Liver (tissue), 9 donors: ENCODE results near the gene FUT2. TPM values are rescaled to one million over a fixed set of nuclear protein-coding genes. Genes with fewer than 3 reads are reported as not detected.
A peak's percentile ranks its signal among the peaks of the same experiment; 100 is the strongest.

Experiments used
- DNase-seq: peaks from one replicate; pipeline ENCODE4 v3.0.0-alpha.2; 2017; ENCODE audit warnings: low spot score
- H3K27ac ChIP-seq, 2 donors: one replicate each; pipeline ENCODE4 v1.7.0; 2013; ENCODE audit warnings: inconsistent platforms in 2 of 2, low read length in 2 of 2, control low read depth in 1 of 2, low read depth in 1 of 2, mild to moderate bottlenecking in 1 of 2
- H3K27me3 ChIP-seq, 4 donors: one replicate each; pipeline versions ENCODE4 v1.6.1 to v1.7.0; 2013; ENCODE audit warnings: low read length in 3 of 4, inconsistent platforms in 1 of 4, mild to moderate bottlenecking in 1 of 4, moderate library complexity in 1 of 4; ENCODE audit not compliant: control insufficient read depth in 4 of 4, insufficient read depth in 4 of 4
- H3K36me3 ChIP-seq, 4 donors: one replicate each; pipeline versions ENCODE4 v1.6.1 to v1.7.0; 2013; ENCODE audit warnings: low read length in 3 of 4, mild to moderate bottlenecking in 3 of 4, low read depth in 1 of 4, moderate library complexity in 1 of 4; ENCODE audit not compliant: control insufficient read depth in 4 of 4, insufficient read depth in 3 of 4
- H3K4me1 ChIP-seq, 4 donors: one replicate each; pipeline versions ENCODE4 v1.6.1 to v1.7.0; 2013; ENCODE audit warnings: low read length in 3 of 4, mild to moderate bottlenecking in 3 of 4, moderate library complexity in 1 of 4; ENCODE audit not compliant: control insufficient read depth in 4 of 4, insufficient read depth in 4 of 4
- H3K4me3 ChIP-seq, 3 donors: one replicate each; pipeline versions ENCODE4 v1.6.1 to v1.7.0; 2013; ENCODE audit warnings: low read length in 3 of 3, control low read depth in 1 of 3, low read depth in 1 of 3, mild to moderate bottlenecking in 1 of 3
- H3K9ac ChIP-seq, 2 donors: one replicate each; pipeline ENCODE4 v1.7.0; 2013; ENCODE audit warnings: low read length in 2 of 2, mild to moderate bottlenecking in 2 of 2, moderate library complexity in 2 of 2, control low read depth in 1 of 2, low read depth in 1 of 2
- H3K9me3 ChIP-seq, 4 donors: one replicate each; pipeline versions ENCODE4 v1.6.1 to v1.7.0; 2013; ENCODE audit warnings: low read length in 3 of 4; ENCODE audit not compliant: control insufficient read depth in 4 of 4
- CTCF ChIP-seq: fragments of 150-350 bp; IDR thresholded peaks from 2 replicates; pipeline ENCODE4 v1.5.1; 2017; ENCODE audit warnings: improper control_type of control experiment, low read depth, low read length; ENCODE audit not compliant: missing input control
- EGR1 ChIP-seq, 2 donors: IDR thresholded peaks; 2 replicates each; pipeline ENCODE4 v1.6.1; 2016 to 2018; ENCODE audit warnings: antibody characterized with exemption in 2 of 2, low read depth in 2 of 2
- FOXA1 ChIP-seq: IDR thresholded peaks from 2 replicates; pipeline ENCODE4 v1.6.1; 2016; ENCODE audit warnings: antibody characterized with exemption
- FOXA2 ChIP-seq: IDR thresholded peaks from 2 replicates; pipeline ENCODE4 v1.6.1; 2016; ENCODE audit warnings: antibody characterized with exemption
- GABPA ChIP-seq, 2 donors: IDR thresholded peaks in 1 of 2; conservative IDR thresholded peaks in 1 of 2; 2 replicates each; pipeline ENCODE4 v1.6.1; 2016; ENCODE audit warnings: antibody characterized with exemption in 2 of 2, mild to moderate bottlenecking in 1 of 2, moderate library complexity in 1 of 2
- HNF4A ChIP-seq, 2 donors: conservative IDR thresholded peaks; 2 replicates each; pipeline ENCODE4 v1.6.1; 2016; ENCODE audit warnings: antibody characterized with exemption in 2 of 2, mild to moderate bottlenecking in 2 of 2
- HNF4G ChIP-seq: IDR thresholded peaks from 2 replicates; pipeline ENCODE4 v1.6.1; 2016; ENCODE audit warnings: antibody characterized with exemption
- JUND ChIP-seq, 2 donors: IDR thresholded peaks; 2 replicates each; pipeline ENCODE4 v1.6.1; 2016; ENCODE audit warnings: antibody characterized with exemption in 2 of 2
- NR2F2 ChIP-seq: IDR thresholded peaks from 2 replicates; pipeline ENCODE4 v1.6.1; 2016; ENCODE audit warnings: antibody characterized with exemption
- REST ChIP-seq: IDR thresholded peaks from 2 replicates; pipeline ENCODE4 v1.6.1; 2016; ENCODE audit warnings: antibody characterized with exemption, mild to moderate bottlenecking
- RXRA ChIP-seq, 2 donors: IDR thresholded peaks; 2 replicates each; pipeline ENCODE4 v1.6.1; 2017 to 2018; ENCODE audit warnings: antibody characterized with exemption in 2 of 2, mild to moderate bottlenecking in 1 of 2
- TAF1 ChIP-seq: conservative IDR thresholded peaks from 2 replicates; pipeline ENCODE4 v1.6.1; 2016; ENCODE audit warnings: antibody characterized with exemption, mild to moderate bottlenecking
- ZBTB33 ChIP-seq: IDR thresholded peaks from 2 replicates; pipeline ENCODE4 v1.6.1; 2016; ENCODE audit warnings: antibody characterized with exemption
- WGBS: extraction: QIAGEN DNeasy Blood & Tissue Kit; methylation state at CpG from one replicate; pipeline ENCODE4 v1.1.7; 2013; 5-methylcytosine and 5-hydroxymethylcytosine counted together
- polyA plus RNA-seq, 2 donors: library from polyadenylated mRNA; stranded (reverse) in 1 of 2; unstranded in 1 of 2; fragments of 200-250 nt in 1 of 2; fragments of >200 nt in 1 of 2; fragmentation: Nextera tagmentation in 1 of 2; extraction: Ambion mirVana in 1 of 2; gene quantifications; one replicate each; pipeline versions ENCODE4 v1.2.1 to v1.2.3, GENCODE V29; 2013 to 2015
- total RNA-seq, 2 donors: library from RNA; depleted of rRNA; stranded (reverse); fragments of >200 nt; gene quantifications; one replicate each; pipeline ENCODE4 v1.2.3, GENCODE V29; 2014
- TF ChIP-seq, protein P1 (sequence below): IDR thresholded peaks from 2 replicates; pipeline ENCODE4 v1.6.1; 2016; ENCODE audit warnings: antibody characterized with exemption
- donor health status: healthy.
- donor health status: healthy.
- donor health status: healthy.
- donor health status: healthy.
- donor health status: healthy.

Gene FUT2
- total and polyA plus RNA-seq, 4 donors, result 0.02 to 0.38 (median 0.05) TPM; not detected in 1

DNA sequence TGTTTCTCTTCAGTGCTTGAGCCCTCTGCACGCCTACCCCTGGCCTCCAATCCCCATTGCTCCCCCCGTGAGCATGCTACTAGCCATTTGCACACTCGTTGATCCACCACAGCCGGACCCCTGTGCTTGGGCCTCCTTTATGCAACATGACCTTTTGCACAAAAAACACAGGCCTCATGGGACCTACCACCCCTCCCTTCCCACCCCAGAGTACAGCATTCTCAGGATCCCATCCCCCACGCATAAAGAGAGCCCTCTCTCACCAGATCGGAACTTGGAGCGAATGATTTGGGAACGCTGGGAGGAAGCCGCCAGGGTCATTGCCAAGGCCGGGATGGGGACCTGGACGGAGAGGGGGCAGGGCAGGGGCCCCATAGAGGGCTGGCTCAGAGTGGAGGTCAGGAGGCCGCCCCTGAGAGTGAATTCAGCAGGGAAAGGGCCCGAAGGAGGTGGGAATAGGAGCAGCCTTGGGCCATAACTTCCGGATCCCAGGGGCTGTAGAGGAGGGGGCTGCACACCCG is 23.0 kb downstream of the FUT2 start:
- no peak overlapping the region for H3K27ac ChIP-seq
- no peaks in the 10 kb centered on the region for H3K9me3 ChIP-seq
- no peaks in the 10 kb centered on the region for H3K36me3 ChIP-seq
- no peaks in the 10 kb centered on the region for H3K27me3 ChIP-seq
- H3K4me3 ChIP-seq, result no peak overlapping the region
- TF ChIP-seq FOXA1 (no peak), NR2F2 (peak; percentile 82), REST (no peak)
- H3K9ac ChIP-seq, result no peak overlapping the region
- DNase-seq, result no peak
- WGBS, result 68% methylated on average over 15 of the region's 15 CpGs
- peaks cover 0 to 20% (median 13%) of the 10 kb centered on the region in 4 donors for H3K4me1 ChIP-seq

DNA sequence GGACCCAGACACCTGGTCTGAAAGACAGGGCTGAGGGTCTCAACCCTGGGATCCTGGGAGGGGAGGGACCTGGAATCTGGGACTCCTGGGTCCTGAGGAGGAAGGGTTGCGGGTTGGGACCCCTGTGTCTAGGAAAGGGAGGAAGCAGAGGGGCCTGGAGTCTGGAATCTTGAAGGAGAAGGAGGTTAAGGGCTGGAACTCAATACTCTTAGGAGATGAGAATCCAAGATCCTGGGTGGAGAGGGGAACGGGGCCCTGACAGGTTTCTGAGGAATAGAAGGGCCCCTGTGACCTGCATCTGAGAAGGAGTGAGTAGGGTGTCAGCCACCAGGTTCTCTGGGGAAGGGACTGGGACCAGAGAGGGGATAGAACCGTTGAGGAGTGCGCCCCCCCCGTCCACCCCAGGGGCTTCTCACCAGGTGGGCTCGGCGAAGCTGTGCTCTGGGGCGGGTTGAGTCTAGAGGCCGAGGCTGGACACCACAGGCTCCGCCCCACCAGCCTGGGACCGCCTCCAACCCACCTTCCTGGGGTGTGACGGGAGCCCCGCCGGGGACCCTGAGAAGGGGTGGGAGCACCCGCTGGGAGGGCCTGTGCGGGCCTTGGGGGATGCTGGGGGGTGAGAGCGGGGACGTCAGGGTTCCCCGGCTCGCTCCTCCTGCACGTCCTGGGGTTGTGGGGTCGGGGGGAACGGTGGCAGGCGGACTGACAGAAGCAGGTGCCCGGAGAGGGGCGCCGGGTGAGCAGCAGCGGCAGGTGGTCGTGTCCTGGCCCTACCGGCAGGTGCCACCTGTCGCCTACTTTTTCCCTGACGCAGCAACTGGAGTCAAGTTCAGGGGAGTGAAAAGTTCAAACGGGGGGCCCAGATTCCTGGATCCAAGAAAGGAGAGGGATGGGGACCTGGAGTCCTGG is 23.7 kb downstream of the FUT2 start, which contains the start of gene MAMSTR:
Gene MAMSTR (minus strand): TSS at position 463 of the 909 bp plus-strand sequence. CDS start 694 bp downstream, outside the sequence.
- DNase-seq, result no peak
- H3K27me3 ChIP-seq, result no peaks in the 10 kb centered on the region
- no peak within 1 kb of the TSS for H3K4me3 ChIP-seq
- peaks cover 0 to 19% (median 12%) of the 10 kb centered on the region in 4 donors for H3K4me1 ChIP-seq
- no peaks in the 10 kb centered on the region for H3K36me3 ChIP-seq
- WGBS, result 83% methylated on average over 33 of the region's 33 CpGs
- no peak within 1 kb of the TSS for H3K9ac ChIP-seq
- peak within 1 kb of the TSS; percentile 78 to 90 for H3K27ac ChIP-seq
- no peak for TF ChIP-seq TAF1
- TF ChIP-seq, protein P1, sequence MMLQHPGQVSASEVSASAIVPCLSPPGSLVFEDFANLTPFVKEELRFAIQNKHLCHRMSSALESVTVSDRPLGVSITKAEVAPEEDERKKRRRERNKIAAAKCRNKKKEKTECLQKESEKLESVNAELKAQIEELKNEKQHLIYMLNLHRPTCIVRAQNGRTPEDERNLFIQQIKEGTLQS, result no peak
- TF ChIP-seq HNF4A (conservative IDR thresholded peaks at IDR 0.05), result no peak
- no peak for TF ChIP-seq CTCF
- no peak for TF ChIP-seq REST
- TF ChIP-seq EGR1 (IDR thresholded peaks at IDR 0.05; ENCODE audit: low read depth in 2 of 2), result no peak
- TF ChIP-seq HNF4G, result no peak
- no peak for TF ChIP-seq GABPA (IDR thresholded peaks at IDR 0.05 in 1 of 2, conservative IDR thresholded peaks at IDR 0.05 in 1 of 2)
- no peak for TF ChIP-seq JUND (IDR thresholded peaks at IDR 0.05)
- TF ChIP-seq ZBTB33, result no peak
- TF ChIP-seq FOXA2, result no peak
- no peak for TF ChIP-seq RXRA (IDR thresholded peaks at IDR 0.05)
- H3K9me3 ChIP-seq, result no peaks in the 10 kb centered on the region
